Placental pericyte (primary cell): ENCODE measurements around the gene ARID1A. TPM values are rescaled to one million over a fixed set of nuclear protein-coding genes. Genes with fewer than 3 reads are reported as not detected.

Source experiments
- small RNA-seq: library from RNA; depleted of rRNA; stranded (forward); fragments of <200 nt; gene quantifications from one replicate; pipeline ENCODE3, GENCODE V24; 2012; ENCODE audit warnings: low replicate concordance
- total RNA-seq: library from RNA; depleted of rRNA; stranded (reverse); fragments of >200 nt; gene quantifications from 2 replicates; pipeline ENCODE4 v1.2.3, GENCODE V29; 2012

The ARID1A gene
- 29.5 and 39.5 TPM in 2 replicates for total RNA-seq

DNA sequence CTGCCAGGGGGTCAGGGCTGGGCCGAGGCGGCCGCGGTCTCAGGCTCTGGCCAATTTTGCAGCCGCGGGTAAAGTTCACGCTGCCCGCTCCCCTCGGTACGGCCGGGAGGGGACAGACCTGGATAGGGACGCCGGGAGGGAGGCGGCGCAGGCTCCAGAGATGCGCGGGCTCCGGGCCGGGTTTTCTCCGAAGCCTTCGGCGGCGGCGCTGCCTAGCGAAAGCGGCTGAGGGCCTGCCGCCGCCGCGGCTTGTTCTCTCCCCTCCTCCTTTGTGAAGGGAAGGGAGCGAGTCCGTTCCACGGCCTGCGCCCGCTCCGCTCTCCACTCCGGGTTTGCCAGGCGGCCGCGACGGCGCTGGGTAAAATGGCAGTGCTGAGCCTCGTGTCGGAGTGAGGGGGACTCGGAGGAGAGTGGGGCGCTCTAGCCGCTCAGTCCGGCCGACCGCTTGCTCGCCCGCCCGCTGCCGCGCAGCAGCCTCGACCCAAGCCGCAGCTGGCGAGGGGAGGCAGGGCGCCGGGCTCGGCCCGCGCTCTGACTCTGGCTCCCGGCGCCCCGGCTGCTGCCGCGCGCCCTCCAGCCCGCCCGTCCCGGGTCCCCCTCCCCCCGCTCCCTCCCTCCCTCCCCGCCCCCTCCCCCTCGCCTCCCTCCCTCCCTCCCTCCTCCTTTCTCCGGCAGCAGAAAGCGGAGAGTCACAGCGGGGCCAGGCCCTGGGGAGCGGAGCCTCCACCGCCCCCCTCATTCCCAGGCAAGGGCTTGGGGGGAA, at the start of gene ARID1A:
Gene ARID1A, plus strand, starts transcription at position 660 of the 763 bp plus-strand sequence. CDS start 389 bp downstream, outside the sequence.

GRCh38 chr1:26787706-26788514, 92.1 kb downstream of the ARID1A start, which contains the start of gene PIGV:
PIGV (plus strand) TSS chr1:26787950; CDS start chr1:26790816, 2,866 bp downstream.

GRCh38 chr1:26826261-26827105, 130.7 kb downstream of the ARID1A start, which contains the start of gene ZDHHC18:
ZDHHC18 (plus strand) TSS chr1:26826688; CDS start chr1:26826805, 117 bp downstream.

Small RNA genes lying within 50 kb of the gene (small RNA-seq; reads per million reads assigned to genes)
- gene AL627082.1, result not detected
- gene RN7SL165P, result not detected

Other genes with a start within 250 kb of the ARID1A start
- 183 and 243 TPM in 2 replicates for gene HMGN2, start 223.6 kb upstream of the ARID1A start, total RNA-seq
- 2.8 and 4.2 TPM in 2 replicates for gene RPS6KA1, start 166.3 kb upstream of the ARID1A start, total RNA-seq
- gene PIGV, start 91.9 kb downstream of the ARID1A start, total RNA-seq, result 13.5 and 19.9 TPM in 2 replicates
- gene ZDHHC18, start 130.7 kb downstream of the ARID1A start, total RNA-seq, result 24.9 and 28.6 TPM in 2 replicates
- gene SFN, start 167.1 kb downstream of the ARID1A start, total RNA-seq, result 0.44 and 1.0 TPM in 2 replicates
- 10.5 and 10.9 TPM in 2 replicates for gene GPN2, start 194.3 kb downstream of the ARID1A start, total RNA-seq
- gene GPATCH3, start 204.5 kb downstream of the ARID1A start, total RNA-seq, result 8.7 and 9.6 TPM in 2 replicates
- gene NR0B2, start 218.0 kb downstream of the ARID1A start, total RNA-seq, result not detected in 2 replicates
- gene NUDC, start 225.7 kb downstream of the ARID1A start, total RNA-seq, result 29.1 and 39.5 TPM in 2 replicates